HEK293 (cell line): ENCODE data around the gene OPA1.

ENCODE experiments used
- CTCF ChIA-PET: fragments of 350-600 bp; formaldehyde crosslinking; extraction: SDS; loops from one replicate; lab custom pipeline; 2021; ENCODE audit warnings: antibody characterized with exemption; lab: Yijun Ruan, JAX
- POLR2A ChIA-PET: fragments of 300-600 bp; formaldehyde crosslinking; extraction: SDS; loops from one replicate; lab custom pipeline; 2020; ENCODE audit warnings: antibody characterized with exemption, inconsistent platforms; lab: Yijun Ruan, JAX
- H3K27ac ChIP-seq: fragments of 200-500 bp; sonication (Bioruptor generic); 2 replicates; pipeline ENCODE4 v1.5.1; 2014; ENCODE audit warnings: low read depth, low read length, control low read depth, inconsistent platforms; ENCODE audit errors: extremely low read depth
- H3K36me3 ChIP-seq, 2 experiments: fragments of 200-500 bp in 1 of 2; sonication (Bioruptor generic) in 1 of 2; 1 replicate in 1 of 2; 2 replicates in 1 of 2; pipeline ENCODE4 v1.5.1; 2014 to 2017; ENCODE audit warnings: inconsistent platforms in 2 of 2, low read length in 2 of 2; ENCODE audit not compliant: control insufficient read depth in 2 of 2, insufficient read depth in 1 of 2
- H3K4me1 ChIP-seq: fragments of 200-500 bp; sonication (Bioruptor generic); 2 replicates; pipeline ENCODE4 v1.5.1; 2014; ENCODE audit warnings: mild to moderate bottlenecking, low read length, inconsistent platforms; ENCODE audit not compliant: control insufficient read depth, insufficient read depth
- H3K4me3 ChIP-seq: 2 replicates; pipeline ENCODE4 v1.5.1; 2011; ENCODE audit warnings: low read depth, mild to moderate bottlenecking, control low read depth, low read length, moderate library complexity
- H3K9me3 ChIP-seq: fragments of 200-500 bp; sonication (Bioruptor generic); 2 replicates; pipeline ENCODE4 v1.5.1; 2014; ENCODE audit warnings: low read depth, low read length, inconsistent platforms; ENCODE audit not compliant: control insufficient read depth, insufficient read depth
- GLI2 ChIP-seq: fragments of 450-650 bp; formaldehyde crosslinking; IDR thresholded peaks from 2 replicates; pipeline ENCODE4; 2017; ENCODE audit warnings: missing biosample characterization, missing genetic modification characterization, low read depth, borderline replicate concordance
- HIC1 ChIP-seq: fragments of 450-650 bp; formaldehyde crosslinking; IDR thresholded peaks from 2 replicates; pipeline ENCODE4 v1.5.1; 2016; ENCODE audit warnings: missing biosample characterization, missing genetic modification characterization
- KLF7 ChIP-seq: fragments of 450-650 bp; formaldehyde crosslinking; IDR thresholded peaks from 2 replicates; pipeline ENCODE4 v1.5.1; 2016; ENCODE audit warnings: missing biosample characterization, missing genetic modification characterization, borderline replicate concordance
- MEIS1 ChIP-seq: sonication (generic); formaldehyde crosslinking; IDR thresholded peaks from 2 replicates; pipeline ENCODE4 v1.8.1; 2022; ENCODE audit warnings: missing genetic modification reagents, mild to moderate bottlenecking, borderline replicate concordance
- ZBTB1 ChIP-seq: fragments of 450-650 bp; formaldehyde crosslinking; IDR thresholded peaks from 2 replicates; pipeline ENCODE4 v1.5.1; 2016; ENCODE audit warnings: missing biosample characterization, missing genetic modification characterization
- ZBTB8A ChIP-seq: fragments of 450-650 bp; formaldehyde crosslinking; IDR thresholded peaks from 2 replicates; pipeline ENCODE4 v1.5.1; 2016; ENCODE audit warnings: missing biosample characterization, missing genetic modification characterization
- ZFP41 ChIP-seq: fragments of 450-650 bp; formaldehyde crosslinking; IDR thresholded peaks from 2 replicates; pipeline ENCODE4 v1.5.1; 2016; ENCODE audit warnings: missing biosample characterization, missing genetic modification characterization, borderline replicate concordance
- ZNF121 ChIP-seq: fragments of 450-650 bp; formaldehyde crosslinking; IDR thresholded peaks from 2 replicates; pipeline ENCODE4 v1.5.1; 2016; ENCODE audit warnings: missing biosample characterization, missing genetic modification characterization
- ZNF23 ChIP-seq: fragments of 450-650 bp; formaldehyde crosslinking; IDR thresholded peaks from 2 replicates; pipeline ENCODE4 v1.5.1; 2016; ENCODE audit warnings: missing biosample characterization, missing genetic modification characterization, borderline replicate concordance
- ZNF26 ChIP-seq: fragments of 450-650 bp; formaldehyde crosslinking; IDR thresholded peaks from 2 replicates; pipeline ENCODE4 v1.5.1; 2016; ENCODE audit warnings: missing biosample characterization, missing genetic modification characterization
- ZNF274 ChIP-seq, 2 experiments: fragments of 200-500 bp in 1 of 2; fragments of 450-650 bp in 1 of 2; sonication (Bioruptor generic) in 1 of 2; formaldehyde crosslinking in 1 of 2; IDR thresholded peaks; 2 replicates each; pipeline versions ENCODE4 v1.5.1 to v1.6.1; 2014 to 2016; ENCODE audit warnings: borderline replicate concordance in 1 of 2, inconsistent platforms in 1 of 2, low read length in 1 of 2, missing biosample characterization in 1 of 2, missing genetic modification characterization in 1 of 2
- ZNF292 ChIP-seq: fragments of 450-650 bp; formaldehyde crosslinking; IDR thresholded peaks from 2 replicates; pipeline ENCODE4 v1.5.1; 2016; ENCODE audit warnings: low read depth, missing biosample characterization, missing genetic modification characterization, borderline replicate concordance
- ZNF350 ChIP-seq: fragments of 450-650 bp; formaldehyde crosslinking; IDR thresholded peaks from 2 replicates; pipeline ENCODE4 v1.5.0; 2017; ENCODE audit warnings: missing biosample characterization, mild to moderate bottlenecking, missing genetic modification characterization
- ZNF398 ChIP-seq: fragments of 450-650 bp; formaldehyde crosslinking; IDR thresholded peaks from 2 replicates; pipeline ENCODE4 v1.5.1; 2017; ENCODE audit warnings: missing biosample characterization, missing genetic modification characterization
- ZNF423 ChIP-seq: fragments of 450-650 bp; formaldehyde crosslinking; IDR thresholded peaks from 2 replicates; pipeline ENCODE4 v1.5.1; 2016; ENCODE audit warnings: missing biosample characterization, missing genetic modification characterization
- ZNF510 ChIP-seq: fragments of 450-650 bp; formaldehyde crosslinking; IDR thresholded peaks from 2 replicates; pipeline ENCODE4 v1.5.1; 2018; ENCODE audit warnings: mild to moderate bottlenecking, missing genetic modification characterization, missing biosample characterization; ENCODE audit not compliant: insufficient replicate concordance
- ZNF513 ChIP-seq: fragments of 450-650 bp; IDR thresholded peaks from 2 replicates; pipeline ENCODE4 v1.5.1; 2018; ENCODE audit warnings: missing biosample characterization, missing genetic modification characterization
- ZNF514 ChIP-seq: fragments of 450-650 bp; formaldehyde crosslinking; IDR thresholded peaks from 2 replicates; pipeline ENCODE4 v1.5.1; 2016; ENCODE audit warnings: missing biosample characterization, missing genetic modification characterization
- ZNF521 ChIP-seq: fragments of 450-650 bp; formaldehyde crosslinking; IDR thresholded peaks from 2 replicates; pipeline ENCODE4 v1.5.1; 2017; ENCODE audit warnings: missing biosample characterization, mild to moderate bottlenecking, missing genetic modification characterization
- ZNF558 ChIP-seq: fragments of 450-650 bp; formaldehyde crosslinking; IDR thresholded peaks from 2 replicates; pipeline ENCODE4 v1.5.1; 2016; ENCODE audit warnings: missing biosample characterization, missing genetic modification characterization
- ZNF596 ChIP-seq: fragments of 450-650 bp; IDR thresholded peaks from 2 replicates; pipeline ENCODE4 v1.5.0; 2018; ENCODE audit warnings: missing biosample characterization, mild to moderate bottlenecking, missing genetic modification characterization, moderate library complexity
- ZNF629 ChIP-seq: fragments of 450-650 bp; formaldehyde crosslinking; IDR thresholded peaks from 2 replicates; pipeline ENCODE4 v1.5.1; 2017; ENCODE audit warnings: missing biosample characterization, missing genetic modification characterization
- ZNF692 ChIP-seq: fragments of 450-650 bp; formaldehyde crosslinking; IDR thresholded peaks from 2 replicates; pipeline ENCODE4 v1.5.1; 2016; ENCODE audit warnings: missing biosample characterization, missing genetic modification characterization

Gene OPA1

GRCh38 chr3:193730511-193730910, 137.5 kb downstream of the OPA1 start:
- POLR2A ChIA-PET, result no interaction called here
- CTCF ChIA-PET, result interaction anchor here (0.5 kb wide), 1 partner anchor 40 kb away, joined by 3 read pairs; no protein-coding TSS in a partner anchor
- no peak for TF ChIP-seq ZNF26 (tag by site-specific recombination)
- TF ChIP-seq ZBTB8A, result no peak
- TF ChIP-seq ZNF596 (tag by site-specific recombination), result no peak
- TF ChIP-seq ZNF121 (tag by site-specific recombination), result no peak
- no peak for TF ChIP-seq ZNF558 (tag by site-specific recombination)
- TF ChIP-seq MEIS1 (CRISPR knock-in tag), result no peak
- TF ChIP-seq GLI2 (tag by site-specific recombination), result no peak
- no peak for TF ChIP-seq KLF7 (tag by site-specific recombination)
- no peak for TF ChIP-seq ZNF510 (tag by site-specific recombination)
- no peak for TF ChIP-seq ZNF629 (tag by site-specific recombination)
- TF ChIP-seq ZNF692, result no peak
- TF ChIP-seq ZNF350, result no peak
- no peak for TF ChIP-seq HIC1 (tag by site-specific recombination)
- no peak for TF ChIP-seq ZNF513 (tag by site-specific recombination)
- no peaks in the 10 kb centered on the region for H3K4me1 ChIP-seq
- no peak overlapping the region for H3K27ac ChIP-seq
- no peaks in the 10 kb centered on the region for H3K9me3 ChIP-seq
- no peaks in the 10 kb centered on the region for H3K36me3 ChIP-seq
- no peak overlapping the region for H3K4me3 ChIP-seq

GRCh38 chr3:193730976-193731375, 138.0 kb downstream of the OPA1 start:
- no peaks in the 10 kb centered on the region for H3K9me3 ChIP-seq
- no peaks in the 10 kb centered on the region for H3K36me3 ChIP-seq
- H3K27ac ChIP-seq, result no peak overlapping the region
- POLR2A ChIA-PET, result no interaction called here
- no peak overlapping the region for H3K4me3 ChIP-seq
- H3K4me1 ChIP-seq, result no peaks in the 10 kb centered on the region
- CTCF ChIA-PET, result interaction anchor here (0.5 to 0.9 kb wide), 2 partner anchors 39 to 1317 kb away, joined by 3 to 4 read pairs; no protein-coding TSS in a partner anchor
- no peak for TF ChIP-seq ZNF23 (tag by site-specific recombination)
- TF ChIP-seq ZBTB1, result no peak
- no peak for TF ChIP-seq ZNF398 (tag by site-specific recombination)
- no peak for TF ChIP-seq ZNF692
- no peak for TF ChIP-seq ZFP41
- no peak for TF ChIP-seq ZNF274 (IDR thresholded peaks at IDR 0.05; ENCODE audit: low read length)
- no peak for TF ChIP-seq ZNF274 (tag by site-specific recombination; IDR thresholded peaks at IDR 0.05; ENCODE audit: borderline replicate concordance)
- TF ChIP-seq ZNF121 (tag by site-specific recombination), result no peak
- no peak for TF ChIP-seq ZNF521 (tag by site-specific recombination)
- no peak for TF ChIP-seq ZNF292 (tag by site-specific recombination)
- TF ChIP-seq ZNF514 (tag by site-specific recombination), result no peak
- no peak for TF ChIP-seq ZNF423 (tag by site-specific recombination)
